Suprapubic skin (tissue), 4 donors: ENCODE results near the gene MYH7B. TPM values are rescaled to one million over a fixed set of nuclear protein-coding genes. Genes with fewer than 3 reads are reported as not detected.

Source experiments
- DNase-seq, 2 donors: peaks; one replicate each; pipeline ENCODE4 v3.0.0-alpha.2; 2019; ENCODE audit warnings: low spot score in 2 of 2
- H3K27ac ChIP-seq: fragments of 200-600 bp; sonication (generic); one replicate; pipeline ENCODE4 v1.5.1; 2019
- H3K27me3 ChIP-seq: fragments of 200-600 bp; sonication (generic); one replicate; pipeline ENCODE4 v1.5.1; 2019
- H3K36me3 ChIP-seq: fragments of 200-600 bp; sonication (generic); one replicate; pipeline ENCODE4 v1.5.1; 2019
- H3K4me1 ChIP-seq: fragments of 200-600 bp; sonication (generic); one replicate; pipeline ENCODE4 v1.5.1; 2019
- H3K4me3 ChIP-seq: fragments of 200-600 bp; sonication (generic); one replicate; pipeline ENCODE4 v1.5.1; 2019; ENCODE audit warnings: mild to moderate bottlenecking
- H3K9me3 ChIP-seq: fragments of 200-600 bp; sonication (generic); one replicate; pipeline ENCODE4 v1.5.1; 2019
- CTCF ChIP-seq, 2 donors: fragments of 200-600 bp in 1 of 2; fragments of 450-650 bp in 1 of 2; sonication (generic) in 1 of 2; IDR thresholded peaks; one replicate each; pipeline ENCODE4 v1.5.1; 2016 to 2019; ENCODE audit warnings: antibody characterized with exemption in 2 of 2, mild to moderate bottlenecking in 1 of 2, moderate library complexity in 1 of 2
- EP300 ChIP-seq: sonication (generic); formaldehyde crosslinking; IDR thresholded peaks from one replicate; pipeline ENCODE4 v1.6.1; 2017; ENCODE audit warnings: antibody characterized with exemption
- POLR2A ChIP-seq, 2 donors: fragments of 450-650 bp; IDR thresholded peaks; one replicate each; pipeline ENCODE4 v1.6.1; 2017; ENCODE audit warnings: antibody characterized with exemption in 2 of 2, mild to moderate bottlenecking in 2 of 2, moderate library complexity in 2 of 2
- POLR2AphosphoS5 ChIP-seq, 3 donors: sonication (generic); formaldehyde crosslinking; IDR thresholded peaks; one replicate each; pipeline ENCODE4 v1.6.1; 2017; ENCODE audit warnings: antibody characterized with exemption in 3 of 3
- WGBS: methylation state at CpG from one replicate; pipeline ENCODE4 v1.1.5; 2018; 5-methylcytosine and 5-hydroxymethylcytosine counted together
- total RNA-seq, 4 donors: library from RNA; depleted of rRNA; stranded (reverse); fragments of >200 nt; gene quantifications; one replicate each; pipeline ENCODE4 v1.1.0, GENCODE V29; 2016

The MYH7B gene
- total RNA-seq, 4 donors from 2014 or later, result 0.18 to 0.97 (median 0.30) TPM; not detected in 1

DNA sequence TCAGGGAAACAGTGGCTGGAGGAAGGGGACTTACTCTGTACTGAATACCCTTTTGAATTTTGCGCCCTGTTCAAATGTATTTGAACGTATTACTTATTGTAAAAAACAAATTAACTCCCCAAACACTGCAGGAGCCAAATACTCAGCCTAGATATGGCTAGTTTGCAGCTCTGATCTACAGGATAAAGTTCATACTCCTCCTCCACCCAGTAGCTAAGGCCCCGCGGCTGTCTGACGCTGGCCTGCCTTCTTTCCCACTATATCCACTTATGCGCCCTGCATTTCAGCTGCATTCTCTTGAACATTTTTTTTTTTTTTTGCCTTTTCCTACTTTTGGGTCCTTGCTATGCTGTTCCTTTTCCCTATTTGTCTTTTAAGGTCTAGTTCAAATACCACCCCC lies 6.5 kb upstream of the MYH7B start:
- Histone ChIP-seq H3K4me1 (peaks cover 12% of the 10 kb centered on the region), H3K36me3 (peaks cover 26% of the 10 kb centered on the region), H3K9me3 (no peaks in the 10 kb centered on the region), H3K27ac (no peak overlapping the region), H3K27me3 (no peaks in the 10 kb centered on the region), H3K4me3 (no peak overlapping the region)
- 94% methylated on average over 6 of the region's 6 CpGs for WGBS
- DNase-seq, result no peak
- TF ChIP-seq POLR2AphosphoS5 (IDR thresholded peaks at IDR 0.05) (no peak), EP300 (no peak), POLR2A (IDR thresholded peaks at IDR 0.05) (no peak), CTCF (IDR thresholded peaks at IDR 0.05) (no peak)

DNA sequence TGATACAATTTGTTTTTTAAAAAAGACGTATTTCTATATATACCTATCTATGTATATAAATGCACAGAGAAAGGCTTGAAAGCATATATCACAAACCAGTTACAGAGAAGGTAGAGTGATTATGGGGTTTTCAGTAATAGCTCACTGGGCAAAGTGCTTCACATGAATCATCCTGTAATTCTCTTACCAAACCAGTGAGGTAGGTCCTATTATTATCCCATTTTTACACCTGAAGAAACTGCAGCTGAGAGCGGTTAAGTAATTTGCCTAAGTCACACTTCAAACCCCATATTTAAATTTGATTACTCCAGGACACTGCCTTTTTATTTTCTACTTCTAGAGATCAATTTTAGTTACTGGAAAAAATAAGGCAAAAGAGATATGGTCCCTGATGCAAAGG lies 4.4 kb upstream of the MYH7B start:
- Histone ChIP-seq H3K4me1 (peaks cover 20% of the 10 kb centered on the region), H3K9me3 (no peaks in the 10 kb centered on the region), H3K27ac (no peak overlapping the region), H3K4me3 (no peak overlapping the region), H3K27me3 (no peaks in the 10 kb centered on the region), H3K36me3 (peaks cover 21% of the 10 kb centered on the region)
- no peak for DNase-seq
- 86% methylated on average over 2 of the region's 2 CpGs for WGBS
- TF ChIP-seq CTCF (IDR thresholded peaks at IDR 0.05), result no peak
- no peak for TF ChIP-seq POLR2A (IDR thresholded peaks at IDR 0.05)
- TF ChIP-seq EP300, result no peak
- TF ChIP-seq POLR2AphosphoS5 (IDR thresholded peaks at IDR 0.05), result no peak

- Histone ChIP-seq H3K27me3 (no peaks in the 10 kb centered on the region), H3K27ac (no peak overlapping the region), H3K4me1 (peaks cover 21% of the 10 kb centered on the region), H3K36me3 (peaks cover 18% of the 10 kb centered on the region), H3K4me3 (no peak overlapping the region), H3K9me3 (no peaks in the 10 kb centered on the region)
- TF ChIP-seq POLR2A (IDR thresholded peaks at IDR 0.05) (no peak), CTCF (IDR thresholded peaks at IDR 0.05) (no peak), POLR2AphosphoS5 (IDR thresholded peaks at IDR 0.05) (no peak), EP300 (no peak)
- WGBS, result 83% methylated on average over 8 of the region's 8 CpGs
- no peak for DNase-seq
These were observed 4.0 kb upstream of the MYH7B start for GRCh38 chr20:34951652-34952051.

DNA sequence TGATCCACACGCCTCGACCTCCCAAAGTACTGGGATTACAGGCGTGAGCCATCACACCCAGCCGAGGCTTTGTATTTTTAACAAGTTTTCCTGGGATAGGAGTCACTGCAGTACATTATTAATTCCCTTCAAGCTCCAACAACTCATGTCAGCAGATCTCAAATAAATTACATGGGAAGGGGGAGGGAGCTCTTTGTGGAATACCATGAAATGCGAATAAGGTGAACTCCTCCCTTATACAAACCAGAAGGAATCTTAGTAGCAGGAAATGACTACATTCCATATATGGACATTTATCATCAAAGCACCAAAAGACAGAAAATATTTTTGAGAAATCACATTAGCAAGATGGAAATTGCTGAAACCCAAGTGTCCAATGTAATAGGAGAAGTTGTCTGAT lies 3.0 kb upstream of the MYH7B start:
- Histone ChIP-seq H3K27ac (no peak overlapping the region), H3K4me1 (peaks cover 21% of the 10 kb centered on the region), H3K9me3 (no peaks in the 10 kb centered on the region), H3K36me3 (peaks cover 17% of the 10 kb centered on the region), H3K4me3 (no peak overlapping the region), H3K27me3 (no peaks in the 10 kb centered on the region)
- TF ChIP-seq CTCF (IDR thresholded peaks at IDR 0.05) (no peak), EP300 (no peak), POLR2AphosphoS5 (IDR thresholded peaks at IDR 0.05) (no peak), POLR2A (IDR thresholded peaks at IDR 0.05) (no peak)
- DNase-seq, result no peak
- WGBS, result 65% methylated on average over 4 of the region's 5 CpGs

DNA sequence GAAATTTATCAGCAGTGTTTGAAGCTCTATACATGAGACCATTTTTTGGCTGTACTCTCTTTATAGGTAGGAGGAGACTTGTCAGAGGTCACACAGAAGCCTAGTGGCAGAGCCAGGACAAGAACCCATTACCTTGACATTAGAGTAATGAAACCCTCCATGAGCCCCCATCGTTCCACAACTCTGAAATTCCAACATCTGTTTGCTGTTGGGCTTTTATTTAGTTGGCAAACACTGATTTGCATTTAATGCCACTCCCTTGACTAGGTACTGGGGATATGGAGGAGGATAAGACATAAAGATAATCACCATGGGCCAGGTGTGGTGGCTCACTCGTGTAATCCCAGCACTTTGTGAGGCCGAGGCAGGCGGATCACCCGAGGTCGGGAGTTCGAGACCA lies 1.7 kb upstream of the MYH7B start:
- Histone ChIP-seq H3K4me3 (no peak overlapping the region), H3K27ac (no peak overlapping the region), H3K4me1 (peaks cover 21% of the 10 kb centered on the region), H3K36me3 (peaks cover 16% of the 10 kb centered on the region), H3K27me3 (no peaks in the 10 kb centered on the region), H3K9me3 (no peaks in the 10 kb centered on the region)
- no peak for DNase-seq
- TF ChIP-seq EP300 (no peak), POLR2AphosphoS5 (IDR thresholded peaks at IDR 0.05) (no peak), CTCF (IDR thresholded peaks at IDR 0.05) (no peak), POLR2A (IDR thresholded peaks at IDR 0.05) (no peak)
- WGBS, result 83% methylated on average over 7 of the region's 7 CpGs
